ENCODE measurements around the gene APP.

DNA sequence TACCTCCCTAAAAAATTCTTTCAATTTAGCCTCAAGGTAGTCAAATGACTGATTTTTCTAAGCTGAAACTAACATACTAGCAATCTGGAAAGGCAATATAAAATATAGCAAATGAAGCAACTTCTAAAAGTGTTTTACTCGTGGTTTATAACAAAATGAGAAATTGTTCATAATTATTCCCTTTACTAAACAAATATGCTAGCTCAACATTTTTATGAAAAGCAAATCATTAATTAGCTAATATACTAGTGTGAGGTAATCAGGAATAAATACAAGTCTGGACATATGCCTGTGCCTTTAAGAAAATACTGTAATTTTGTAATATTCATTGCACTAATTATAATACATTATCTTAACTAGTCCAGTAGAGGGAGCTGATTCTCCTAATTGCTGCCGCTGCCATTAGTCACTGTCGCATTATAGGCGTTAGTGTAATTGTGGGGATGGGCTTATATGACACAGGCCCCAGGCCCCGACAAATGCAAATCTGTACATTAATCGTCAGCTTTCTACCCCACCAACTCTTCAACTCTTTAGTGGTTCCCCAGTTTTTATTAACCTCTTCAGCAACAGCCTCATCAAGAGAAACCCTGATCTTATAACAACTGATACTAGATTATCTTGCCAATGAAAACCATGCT lies 274.9 kb downstream of the APP start:
- TF ChIP-seq, protein P1, sequence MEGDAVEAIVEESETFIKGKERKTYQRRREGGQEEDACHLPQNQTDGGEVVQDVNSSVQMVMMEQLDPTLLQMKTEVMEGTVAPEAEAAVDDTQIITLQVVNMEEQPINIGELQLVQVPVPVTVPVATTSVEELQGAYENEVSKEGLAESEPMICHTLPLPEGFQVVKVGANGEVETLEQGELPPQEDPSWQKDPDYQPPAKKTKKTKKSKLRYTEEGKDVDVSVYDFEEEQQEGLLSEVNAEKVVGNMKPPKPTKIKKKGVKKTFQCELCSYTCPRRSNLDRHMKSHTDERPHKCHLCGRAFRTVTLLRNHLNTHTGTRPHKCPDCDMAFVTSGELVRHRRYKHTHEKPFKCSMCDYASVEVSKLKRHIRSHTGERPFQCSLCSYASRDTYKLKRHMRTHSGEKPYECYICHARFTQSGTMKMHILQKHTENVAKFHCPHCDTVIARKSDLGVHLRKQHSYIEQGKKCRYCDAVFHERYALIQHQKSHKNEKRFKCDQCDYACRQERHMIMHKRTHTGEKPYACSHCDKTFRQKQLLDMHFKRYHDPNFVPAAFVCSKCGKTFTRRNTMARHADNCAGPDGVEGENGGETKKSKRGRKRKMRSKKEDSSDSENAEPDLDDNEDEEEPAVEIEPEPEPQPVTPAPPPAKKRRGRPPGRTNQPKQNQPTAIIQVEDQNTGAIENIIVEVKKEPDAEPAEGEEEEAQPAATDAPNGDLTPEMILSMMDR (IDR thresholded peaks at IDR 0.05; ENCODE audit: low read length): peak; percentile 61
- no peak for TF ChIP-seq EZH2 (optimal IDR thresholded peaks at IDR 0.05; ENCODE audit: low read depth, low read length)
- TF ChIP-seq EZH2phosphoT487 (IDR thresholded peaks at IDR 0.05; ENCODE audit: low read length): no peak
